ENCODE data around the gene USP3. TPM values are rescaled to one million over a fixed set of nuclear protein-coding genes. Genes with fewer than 3 reads are reported as not detected.

Gene USP3
- total RNA-seq, 4 donors from 2014 or later = 36.6 to 50.3 (median 45.5) TPM

GRCh38 chr15:63491979-63492378 is 12.4 kb upstream of the USP3 start:
- Histone ChIP-seq H3K36me3 (no peaks in the 10 kb centered on the region), H3K4me3 (no peak overlapping the region), H3K27ac (peak overlapping the region in 1 of 4 donors; percentile 21), H3K4me1 (peaks cover 0 to 16% (median 8%) of the 10 kb centered on the region in 3 donors), H3K9me3 (no peaks in the 10 kb centered on the region), H3K27me3 (no peaks in the 10 kb centered on the region)
- ATAC-seq = no peak
- WGBS, 2 donors (ENCODE audit: low coverage in 1 of 2) = 45 to 47% methylated on average over 3 to 4 of the region's 6 CpGs
- no peak for TF ChIP-seq POLR2AphosphoS5 (IDR thresholded peaks at IDR 0.05)
- no peak for TF ChIP-seq POLR2A (IDR thresholded peaks at IDR 0.05)
- TF ChIP-seq CTCF (IDR thresholded peaks at IDR 0.05) = no peak
- no peak for TF ChIP-seq EP300 (IDR thresholded peaks at IDR 0.05)

- Histone ChIP-seq H3K4me1 (peaks cover 0 to 9% (median 8%) of the 10 kb centered on the region in 3 donors), H3K27me3 (no peaks in the 10 kb centered on the region), H3K4me3 (no peak overlapping the region), H3K27ac (no peak overlapping the region), H3K36me3 (no peaks in the 10 kb centered on the region), H3K9me3 (no peaks in the 10 kb centered on the region)
- 69 to 81% methylated on average over 4 to 6 of the region's 8 CpGs for WGBS, 2 donors (ENCODE audit: low coverage in 1 of 2)
- no peak for TF ChIP-seq EP300 (IDR thresholded peaks at IDR 0.05)
- TF ChIP-seq CTCF (IDR thresholded peaks at IDR 0.05) = no peak
- no peak for TF ChIP-seq POLR2AphosphoS5 (IDR thresholded peaks at IDR 0.05)
- TF ChIP-seq POLR2A (IDR thresholded peaks at IDR 0.05) = no peak
- no peak for ATAC-seq
Measured at GRCh38 chr15:63492541-63493077, 11.8 kb upstream of the USP3 start.

- 64 to 77% methylated on average over 2 of the region's 2 CpGs for WGBS, 2 donors (ENCODE audit: low coverage in 1 of 2)
- Histone ChIP-seq H3K9me3 (no peaks in the 10 kb centered on the region), H3K4me3 (no peak overlapping the region), H3K27me3 (no peaks in the 10 kb centered on the region), H3K36me3 (no peaks in the 10 kb centered on the region), H3K27ac (no peak overlapping the region), H3K4me1 (peaks cover 0 to 8% (median 7%) of the 10 kb centered on the region in 3 donors)
- TF ChIP-seq POLR2A (IDR thresholded peaks at IDR 0.05) (no peak), EP300 (IDR thresholded peaks at IDR 0.05) (no peak), POLR2AphosphoS5 (IDR thresholded peaks at IDR 0.05) (no peak), CTCF (IDR thresholded peaks at IDR 0.05) (no peak)
- no peak for ATAC-seq
Measured at GRCh38 chr15:63493436-63493835, 11.0 kb upstream of the USP3 start.

GRCh38 chr15:63494408-63494807 is 10.0 kb upstream of the USP3 start:
- no peak overlapping the region for H3K27ac ChIP-seq
- H3K9me3 ChIP-seq = no peaks in the 10 kb centered on the region
- H3K4me3 ChIP-seq = no peak overlapping the region
- ATAC-seq = no peak
- H3K4me1 ChIP-seq = peaks cover 0 to 8% (median 7%) of the 10 kb centered on the region in 3 donors
- no peaks in the 10 kb centered on the region for H3K36me3 ChIP-seq
- no peak for TF ChIP-seq CTCF (IDR thresholded peaks at IDR 0.05)
- no peak for TF ChIP-seq POLR2A (IDR thresholded peaks at IDR 0.05)
- WGBS, 2 donors (ENCODE audit: low coverage in 1 of 2) = 100% methylated on average over 4 of the region's 4 CpGs; no CpG with 5 or more reads in 1 of the 2 donors
- no peaks in the 10 kb centered on the region for H3K27me3 ChIP-seq

GRCh38 chr15:63495343-63495742 is 9.1 kb upstream of the USP3 start:
- Histone ChIP-seq H3K27me3 (no peaks in the 10 kb centered on the region), H3K36me3 (no peaks in the 10 kb centered on the region), H3K4me1 (peaks cover 0 to 8% (median 7%) of the 10 kb centered on the region in 3 donors), H3K4me3 (no peak overlapping the region), H3K27ac (no peak overlapping the region), H3K9me3 (no peaks in the 10 kb centered on the region)
- WGBS, 2 donors (ENCODE audit: low coverage in 1 of 2) = 89 to 90% methylated on average over 1 of the region's 1 CpG
- no peak for ATAC-seq
- TF ChIP-seq POLR2A (IDR thresholded peaks at IDR 0.05) = no peak
- no peak for TF ChIP-seq EP300 (IDR thresholded peaks at IDR 0.05)
- TF ChIP-seq CTCF (IDR thresholded peaks at IDR 0.05) = no peak
- no peak for TF ChIP-seq POLR2AphosphoS5 (IDR thresholded peaks at IDR 0.05)

Measured in gastroesophageal sphincter (tissue), 4 donors.